H1 (cell line): ENCODE data around the gene ZPBP. TPM values are rescaled to one million over a fixed set of nuclear protein-coding genes. Genes with fewer than 3 reads are reported as not detected.

Source experiments
- CTCF ChIA-PET: fragments of 300-600 bp; sonication (Branson Sonifier 250); formaldehyde crosslinking; loops from one replicate; lab custom pipeline; 2021; ENCODE audit not compliant: partially characterized antibody; lab: Charles Lee
- POLR2A ChIA-PET: fragments of 300-600 bp; sonication (Branson Sonifier 250); formaldehyde crosslinking; loops from one replicate; lab custom pipeline; 2021; ENCODE audit warnings: inconsistent platforms; ENCODE audit not compliant: partially characterized antibody; lab: Charles Lee
- DNase-seq, 2 experiments: peaks; one replicate each; pipeline versions ENCODE4 v3.0.0 to v3.0.0-alpha.2; 2010 to 2022; ENCODE audit warnings: low spot score in 2 of 2, low read depth in 1 of 2, mixed read lengths in 1 of 2
- FAIRE-seq: peaks from 2 replicates; lab custom pipeline; 2011; peaks lifted over from hg19 to GRCh38; lab: Jason Lieb, UNC
- H2AFZ ChIP-seq: 2 replicates; pipeline ENCODE4 v1.8.1; 2012; ENCODE audit warnings: low read length, inconsistent platforms
- H2AK5ac ChIP-seq: 2 replicates; pipeline ENCODE4 v1.6.1; 2013; ENCODE audit warnings: low read depth, low read length
- H2BK120ac ChIP-seq: replicated peaks from 2 replicates; pipeline ENCODE3; 2013; ENCODE audit warnings: low read depth, low read length, inconsistent platforms
- H2BK12ac ChIP-seq: 2 replicates; pipeline ENCODE4 v1.6.1; 2013; ENCODE audit warnings: low read depth, low read length
- H2BK15ac ChIP-seq: 2 replicates; pipeline ENCODE4 v1.6.1; 2013; ENCODE audit warnings: low read length
- H2BK20ac ChIP-seq: 2 replicates; pipeline ENCODE4 v1.6.1; 2013; ENCODE audit warnings: low read length
- H2BK5ac ChIP-seq: 2 replicates; pipeline ENCODE4 v1.6.1; 2013; ENCODE audit warnings: low read depth, low read length
- H3K14ac ChIP-seq: 2 replicates; pipeline ENCODE4 v1.6.1; 2013; ENCODE audit warnings: inconsistent platforms; ENCODE audit not compliant: insufficient read length
- H3K18ac ChIP-seq: 2 replicates; pipeline ENCODE4 v1.6.1; 2013; ENCODE audit warnings: low read length; ENCODE audit errors: extremely low read depth
- H3K23ac ChIP-seq: 2 replicates; pipeline ENCODE4 v1.6.1; 2013; ENCODE audit warnings: inconsistent platforms; ENCODE audit not compliant: insufficient read length
- H3K23me2 ChIP-seq: 2 replicates; pipeline ENCODE4 v1.6.1; 2013; ENCODE audit warnings: low read depth, low read length
- H3K27ac ChIP-seq: 2 replicates; pipeline ENCODE4 v1.6.1; 2011; ENCODE audit warnings: low read depth, low read length, inconsistent platforms
- H3K27me3 ChIP-seq, 4 experiments: replicated peaks in 1 of 4; 1 replicate in 1 of 4; 2 replicates in 3 of 4; pipeline versions ENCODE4 v1.6.1 to v1.8.1; 2011 to 2013; ENCODE audit warnings: low read length in 3 of 4, mild to moderate bottlenecking in 3 of 4, inconsistent platforms in 2 of 4, mixed read lengths in 2 of 4, moderate library complexity in 1 of 4; ENCODE audit not compliant: control insufficient read depth in 3 of 4, insufficient read depth in 3 of 4; ENCODE audit errors: extremely low read depth in 1 of 4
- H3K36me3 ChIP-seq, 4 experiments: 2 replicates each; pipeline versions ENCODE4 v1.6.1 to v1.8.1; 2011 to 2013; ENCODE audit warnings: mild to moderate bottlenecking in 4 of 4, low read length in 3 of 4, moderate library complexity in 2 of 4, control low read depth in 1 of 4, inconsistent platforms in 1 of 4; ENCODE audit not compliant: insufficient read depth in 4 of 4, control insufficient read depth in 2 of 4
- H3K4ac ChIP-seq: replicated peaks from 2 replicates; pipeline ENCODE3; 2013; ENCODE audit warnings: low read length, low read depth, mixed read lengths, inconsistent platforms; ENCODE audit not compliant: insufficient read length
- H3K4me1 ChIP-seq, 4 experiments: replicated peaks in 1 of 4; 1 replicate in 1 of 4; 2 replicates in 3 of 4; pipeline versions ENCODE4 v1.6.1 to v1.8.1; 2011 to 2013; ENCODE audit warnings: low read length in 3 of 4, inconsistent platforms in 2 of 4, mixed read lengths in 1 of 4; ENCODE audit not compliant: insufficient read depth in 4 of 4, control insufficient read depth in 3 of 4
- H3K4me2 ChIP-seq, 2 experiments: 2 replicates each; pipeline versions ENCODE4 v1.6.1 to v1.8.1; 2011 to 2013; ENCODE audit warnings: low read depth in 2 of 2, low read length in 2 of 2, control low read depth in 1 of 2, inconsistent platforms in 1 of 2, mild to moderate bottlenecking in 1 of 2; ENCODE audit not compliant: insufficient read depth in 1 of 2
- H3K4me3 ChIP-seq, 4 experiments: fragments of 200-600, 300-600 bp in 1 of 4; sonication (generic), shearing (Covaris generic), sonication (Bioruptor Twin) in 1 of 4; 2 replicates each; pipeline versions ENCODE4 v1.5.1 to v1.8.1; 2011 to 2016; ENCODE audit warnings: low read length in 4 of 4, low read depth in 3 of 4, control low read depth in 2 of 4, inconsistent platforms in 2 of 4, mild to moderate bottlenecking in 2 of 4, mixed read lengths in 1 of 4, moderate library complexity in 1 of 4; ENCODE audit not compliant: insufficient read depth in 2 of 4; ENCODE audit errors: extremely low read depth in 1 of 4
- H3K56ac ChIP-seq: replicated peaks from 2 replicates; pipeline ENCODE3; 2013; ENCODE audit warnings: low read depth, mild to moderate bottlenecking, mixed read lengths, low read length, inconsistent platforms; ENCODE audit not compliant: insufficient read length
- H3K79me1 ChIP-seq: 2 replicates; pipeline ENCODE4 v1.6.1; 2013; ENCODE audit warnings: low read depth, low read length, control low read depth
- H3K79me2 ChIP-seq, 2 experiments: 2 replicates each; pipeline versions ENCODE4 v1.6.1 to v1.8.1; 2012 to 2013; ENCODE audit warnings: low read length in 2 of 2, mild to moderate bottlenecking in 2 of 2, inconsistent platforms in 1 of 2; ENCODE audit not compliant: insufficient read depth in 2 of 2, control insufficient read depth in 1 of 2
- H3K9ac ChIP-seq, 4 experiments: replicated peaks in 1 of 4; 1 replicate in 1 of 4; 2 replicates in 3 of 4; pipeline versions ENCODE4 v1.6.1 to v1.8.1; 2011 to 2013; ENCODE audit warnings: low read depth in 3 of 4, low read length in 3 of 4, control low read depth in 2 of 4, mild to moderate bottlenecking in 2 of 4, moderate library complexity in 2 of 4, inconsistent platforms in 1 of 4; ENCODE audit errors: extremely low read depth in 1 of 4
- H3K9me3 ChIP-seq, 2 experiments: 2 replicates each; pipeline versions ENCODE4 v1.6.1 to v1.8.1; 2012 to 2013; ENCODE audit warnings: mild to moderate bottlenecking in 2 of 2, moderate library complexity in 2 of 2, control low read depth in 1 of 2, inconsistent platforms in 1 of 2, low read depth in 1 of 2, low read length in 1 of 2, mixed read lengths in 1 of 2; ENCODE audit not compliant: insufficient read depth in 2 of 2
- H4K20me1 ChIP-seq, 2 experiments: replicated peaks in 1 of 2; 2 replicates each; pipeline versions ENCODE3 to v1.8.1; 2011 to 2013; ENCODE audit warnings: inconsistent platforms in 2 of 2, low read length in 2 of 2, mild to moderate bottlenecking in 1 of 2; ENCODE audit not compliant: insufficient read depth in 2 of 2, control insufficient read depth in 1 of 2
- H4K5ac ChIP-seq: 2 replicates; pipeline ENCODE4 v1.6.1; 2013; ENCODE audit warnings: low read length, low read depth, mixed read lengths, inconsistent platforms; ENCODE audit not compliant: insufficient read length
- H4K8ac ChIP-seq: 2 replicates; pipeline ENCODE4 v1.8.0; 2013; ENCODE audit warnings: mild to moderate bottlenecking, moderate library complexity, low read length, inconsistent platforms; ENCODE audit not compliant: insufficient read depth; ENCODE audit errors: extremely low read depth
- H4K91ac ChIP-seq: replicated peaks from 2 replicates; pipeline ENCODE3; 2013; ENCODE audit warnings: low read length, mixed read lengths, inconsistent platforms; ENCODE audit not compliant: insufficient read length
- ASH2L ChIP-seq: fragments of 200-600, 300-600 bp; sonication (generic); IDR thresholded peaks from one replicate; pipeline ENCODE4 v1.7.1; 2017; ENCODE audit warnings: low read length
- CTBP2 ChIP-seq: IDR thresholded peaks from 2 replicates; pipeline ENCODE4 v1.7.0; 2011; ENCODE audit warnings: borderline replicate concordance, mild to moderate bottlenecking, moderate library complexity, mixed read lengths, low read length; ENCODE audit not compliant: insufficient read depth, insufficient read length
- CTCF ChIP-seq, 3 experiments: IDR thresholded peaks; 1 replicate in 2 of 3; 2 replicates in 1 of 3; pipeline versions ENCODE4 v1.5.1 to v1.6.1; 2011; ENCODE audit warnings: low read length in 3 of 3, mild to moderate bottlenecking in 3 of 3, inconsistent platforms in 2 of 3, low read depth in 1 of 3, moderate library complexity in 1 of 3; ENCODE audit not compliant: insufficient read depth in 1 of 3; ENCODE audit errors: control extremely low read depth in 1 of 3
- FOSL1 ChIP-seq: IDR thresholded peaks from 2 replicates; pipeline ENCODE4 v1.6.1; 2011; ENCODE audit warnings: mild to moderate bottlenecking, low read depth, low read length, moderate library complexity; ENCODE audit not compliant: insufficient read depth
- GABPA ChIP-seq: IDR thresholded peaks from 2 replicates; pipeline ENCODE4 v1.6.1; 2011; ENCODE audit warnings: mild to moderate bottlenecking, low read length, moderate library complexity, borderline replicate concordance; ENCODE audit not compliant: insufficient read depth
- JUND ChIP-seq: IDR thresholded peaks from 2 replicates; pipeline ENCODE4 v1.6.1; 2011; ENCODE audit warnings: mild to moderate bottlenecking, improper control_type of control experiment, low read length
- MAX ChIP-seq: IDR thresholded peaks from 2 replicates; pipeline ENCODE4 v1.6.1; 2012; ENCODE audit warnings: inconsistent platforms
- POU5F1 ChIP-seq: IDR thresholded peaks from 2 replicates; pipeline ENCODE4 v1.6.1; 2011; ENCODE audit warnings: low read depth, mild to moderate bottlenecking, low read length, moderate library complexity
- SIN3A ChIP-seq, 2 experiments: IDR thresholded peaks in 1 of 2; conservative IDR thresholded peaks in 1 of 2; 2 replicates each; pipeline ENCODE4 v1.6.1; 2011 to 2012; ENCODE audit warnings: low read length in 2 of 2, improper control_type of control experiment in 1 of 2, low read depth in 1 of 2, mild to moderate bottlenecking in 1 of 2
- SRF ChIP-seq: IDR thresholded peaks from 2 replicates; pipeline ENCODE4 v1.6.1; 2011; ENCODE audit warnings: mild to moderate bottlenecking, low read depth, low read length, moderate library complexity
- TAF1 ChIP-seq: IDR thresholded peaks from 2 replicates; pipeline ENCODE4 v1.6.1; 2011; ENCODE audit warnings: mild to moderate bottlenecking, low read depth, low read length
- YY1 ChIP-seq: IDR thresholded peaks from 2 replicates; pipeline ENCODE4 v1.6.1; 2011; ENCODE audit warnings: low read depth, mild to moderate bottlenecking, low read length
- WGBS, 2 experiments: shearing (Covaris generic) in 1 of 2; methylation state at CpG; one replicate each; pipeline versions ENCODE4 v1.1.6 to v1.1.7; 2013 to 2015; ENCODE audit warnings: low lambda C conversion rate in 2 of 2, mixed read lengths in 2 of 2, inconsistent platforms in 1 of 2, low coverage in 1 of 2, missing lambda C conversion rate in 1 of 2; ENCODE audit not compliant: insufficient replicate concordance in 2 of 2, insufficient coverage in 1 of 2, insufficient read length in 1 of 2; ENCODE audit errors: extremely low coverage in 1 of 2, missing lambda C conversion rate in 1 of 2; 5-methylcytosine and 5-hydroxymethylcytosine counted together
- polyA plus RNA-seq, 7 experiments: library from polyadenylated mRNA; depleted of rRNA in 3 of 7; stranded (reverse) in 5 of 7; unstranded in 2 of 7; fragments of >200 nt in 5 of 7; fragments of 200-250 nt in 2 of 7; gene quantifications; 1 replicate in 5 of 7; 2 replicates in 1 of 7; 4 replicates in 1 of 7; pipeline versions ENCODE4 v1.2.1 to v1.2.3, GENCODE V29; 2011 to 2013; ENCODE audit warnings: missing spikeins in 2 of 7, mixed read lengths in 2 of 7
- total RNA-seq: library from RNA; stranded (reverse); fragmentation: NEBNext Ultra II Directional; extraction: Animal tissue kit (Norgen Biotek cat#: 25700); gene quantifications from 2 replicates; pipeline ENCODE4 v1.2.1, GENCODE V29; 2021

ZPBP gene
- total and polyA plus RNA-seq, 2 of the 8 experiments (the other 6 are each of a cell fraction or from before 2014, with no cell fraction given): not detected

- no peak overlapping the region for H2BK20ac ChIP-seq
- 100% methylated on average over 1 of the region's 1 CpG; no CpG with 5 or more reads in 1 of the 2 experiments for WGBS, 2 experiments
- no peak overlapping the region for H2BK120ac ChIP-seq
- no peak overlapping the region for H4K8ac ChIP-seq
- no peak overlapping the region for H2AFZ ChIP-seq
- H2BK15ac ChIP-seq: no peak overlapping the region
- H3K9ac ChIP-seq: no peak overlapping the region
- H3K4me1 ChIP-seq: peaks cover 0 to 3% (median 2%) of the 10 kb centered on the region in 4 experiments; a peak in 2 of 7 replicates
- no peak overlapping the region for H2BK12ac ChIP-seq
- H3K23me2 ChIP-seq: no peaks in the 10 kb centered on the region
- H4K91ac ChIP-seq: no peak overlapping the region
- ChIA-PET POLR2A (no interaction called here), CTCF (interaction anchor here (1.0 kb wide), 1 partner anchor 273 kb away, joined by 3 read pairs; no protein-coding TSS in a partner anchor)
- no peak overlapping the region for H3K4ac ChIP-seq
- no peaks in the 10 kb centered on the region for H3K79me2 ChIP-seq
- H3K18ac ChIP-seq: no peak overlapping the region
- no peak overlapping the region for H3K56ac ChIP-seq
- no peak overlapping the region for H2AK5ac ChIP-seq
- H3K79me1 ChIP-seq: no peaks in the 10 kb centered on the region
- DNase-seq (no peak), FAIRE-seq (no peak)
- H4K20me1 ChIP-seq: no peaks in the 10 kb centered on the region
- H3K23ac ChIP-seq: no peak overlapping the region
- H4K5ac ChIP-seq: no peak overlapping the region
- no peak overlapping the region for H2BK5ac ChIP-seq
- H3K4me3 ChIP-seq: no peak overlapping the region
- H3K4me2 ChIP-seq: no peak overlapping the region
- H3K36me3 ChIP-seq: no peaks in the 10 kb centered on the region
- H3K27me3 ChIP-seq: no peaks in the 10 kb centered on the region
- no peaks in the 10 kb centered on the region; a peak in 1 of 4 replicates for H3K9me3 ChIP-seq
- H3K27ac ChIP-seq: no peak overlapping the region
- H3K14ac ChIP-seq: no peak overlapping the region
- TF ChIP-seq MAX (no peak), CTCF (IDR thresholded peaks at IDR 0.05; ENCODE audit: control extremely low read depth in 1 of 3, insufficient read depth in 1 of 3, low read depth in 1 of 3, low read length in 3 of 3) (no peak), FOSL1 (no peak), SIN3A (conservative IDR thresholded peaks at IDR 0.05 in 1 of 2, IDR thresholded peaks at IDR 0.05 in 1 of 2; ENCODE audit: low read depth in 1 of 2, low read length in 2 of 2) (no peak), ASH2L (no peak), JUND (no peak), YY1 (no peak), POU5F1 (no peak), CTBP2 (no peak), TAF1 (no peak), SRF (no peak), GABPA (no peak)
Observed at GRCh38 chr7:50095634-50096033, 2.6 kb upstream of the ZPBP start.
